GM12878 (cell line): Measurements from ENCODE around the gene CTNNA3. TPM values are rescaled to one million over a fixed set of nuclear protein-coding genes. Genes with fewer than 3 reads are reported as not detected.

Experiments used
- ATAC-seq: fragments of 200-7000 bp; cut with Tn5 transposase; 3 replicates; pipeline ENCODE4 v1.9.1; 2020; ENCODE audit warnings: mild to moderate bottlenecking, moderate library complexity
- BruUV-seq: library from RNA; stranded (reverse); fragments of 400-500 nt; replicated peaks from 2 replicates; lab custom pipeline; 2021; lab: Mats Ljungman, UMichigan
- CTCF ChIA-PET: fragments of 300-600 bp; sonication (Branson Sonifier 250); formaldehyde crosslinking; extraction: SDS; loops from one replicate; lab custom pipeline; 2021; ENCODE audit warnings: inconsistent platforms; lab: Yijun Ruan, JAX
- POLR2A ChIA-PET: fragments of 350-600 bp; formaldehyde crosslinking; extraction: SDS; loops from one replicate; lab custom pipeline; 2021; ENCODE audit warnings: inconsistent platforms; lab: Charles Lee
- RAD21 ChIA-PET: fragments of 300-600 bp; sonication (Branson Sonifier 250); formaldehyde crosslinking; loops from one replicate; lab custom pipeline; 2023; ENCODE audit warnings: antibody characterized with exemption; ENCODE audit not compliant: unreplicated experiment; lab: Charles Lee
- SMC1A ChIA-PET: fragments of 300-600 bp; sonication (Branson Sonifier 250); formaldehyde crosslinking; loops from one replicate; lab custom pipeline; 2023; ENCODE audit not compliant: unreplicated experiment, uncharacterized antibody; lab: Charles Lee
- DNase-seq: peaks from one replicate; pipeline ENCODE4 v3.0.0-alpha.2; 2011; ENCODE audit warnings: low read depth, low spot score
- FAIRE-seq: peaks from 3 replicates; lab custom pipeline; 2011; peaks lifted over from hg19 to GRCh38; lab: Jason Lieb, UNC
- H2AFZ ChIP-seq: 2 replicates; pipeline ENCODE4 v1.6.0; 2011; ENCODE audit warnings: low read depth, low read length, control low read depth; ENCODE audit not compliant: control insufficient read depth
- H3K27ac ChIP-seq: 2 replicates; pipeline ENCODE4 v1.5.1; 2011; ENCODE audit warnings: control low read depth; ENCODE audit not compliant: control insufficient read depth, insufficient read depth
- H3K27me3 ChIP-seq, 2 experiments: replicated peaks in 1 of 2; 2 replicates each; pipeline versions ENCODE4 v1.6.0 to v1.6.1; 2011; ENCODE audit warnings: low read length in 1 of 2; ENCODE audit not compliant: control insufficient read depth in 2 of 2, insufficient read depth in 2 of 2
- H3K36me3 ChIP-seq, 2 experiments: 2 replicates each; pipeline ENCODE4 v1.5.1; 2011; ENCODE audit warnings: low read length in 1 of 2; ENCODE audit not compliant: control insufficient read depth in 2 of 2, insufficient read depth in 2 of 2
- H3K4me1 ChIP-seq: 2 replicates; pipeline ENCODE4 v1.6.1; 2011; ENCODE audit warnings: mild to moderate bottlenecking, low read length, moderate library complexity, mixed read lengths; ENCODE audit not compliant: control insufficient read depth, insufficient read depth
- H3K4me2 ChIP-seq: 2 replicates; pipeline ENCODE4 v1.6.0; 2011; ENCODE audit warnings: control low read depth; ENCODE audit not compliant: control insufficient read depth, insufficient read depth
- H3K4me3 ChIP-seq: fragments of 200-600 bp; sonication (generic); 2 replicates; pipeline ENCODE4 v1.5.1; 2016
- H3K79me2 ChIP-seq: 2 replicates; pipeline ENCODE4 v1.6.0; 2011; ENCODE audit warnings: low read length; ENCODE audit not compliant: control insufficient read depth, insufficient read depth
- H3K9ac ChIP-seq: 2 replicates; pipeline ENCODE4 v1.8.0; 2011; ENCODE audit warnings: low read length, control low read depth, mixed read lengths; ENCODE audit not compliant: control insufficient read depth, insufficient read depth
- H3K9me3 ChIP-seq: replicated peaks from 3 replicates; pipeline ENCODE4 v1.5.1; 2011; ENCODE audit warnings: mild to moderate bottlenecking, low read length; ENCODE audit not compliant: control insufficient read depth, insufficient read depth
- H4K20me1 ChIP-seq: 2 replicates; pipeline ENCODE4 v1.6.0; 2011; ENCODE audit not compliant: control insufficient read depth, insufficient read depth
- BRCA1 ChIP-seq: IDR thresholded peaks from 2 replicates; pipeline ENCODE4 v1.6.1; 2011; ENCODE audit warnings: low read depth, low read length, improper control_type of control experiment
- HDAC6 ChIP-seq: fragments of 200-600 bp; sonication (generic); IDR thresholded peaks from one replicate; pipeline ENCODE4 v1.8.0; 2017; ENCODE audit warnings: antibody characterized with exemption; ENCODE audit not compliant: unreplicated experiment
- KDM1A ChIP-seq: fragments of 200-600 bp; sonication (generic); IDR thresholded peaks from 2 replicates; pipeline ENCODE4 v1.6.1; 2016; ENCODE audit warnings: borderline replicate concordance
- NFYA ChIP-seq: IDR thresholded peaks from 2 replicates; pipeline ENCODE4 v1.6.1; 2011; ENCODE audit warnings: low read depth, mild to moderate bottlenecking, low read length, improper control_type of control experiment, borderline replicate concordance
- PAX5 ChIP-seq: IDR thresholded peaks from 2 replicates; pipeline ENCODE4 v1.6.1; 2011; ENCODE audit warnings: low read depth, low read length, borderline replicate concordance
- RCOR1 ChIP-seq: conservative IDR thresholded peaks from 2 replicates; pipeline ENCODE4 v1.6.1; 2012; ENCODE audit warnings: low read depth, low read length, improper control_type of control experiment
- SP1 ChIP-seq: IDR thresholded peaks from one replicate; pipeline ENCODE4 v1.6.1; 2011; ENCODE audit warnings: low read depth, low read length
- ZNF217 ChIP-seq: fragments of 450-650 bp; IDR thresholded peaks from 2 replicates; pipeline ENCODE4 v1.6.1; 2017; ENCODE audit warnings: antibody characterized with exemption, mild to moderate bottlenecking
- ZZZ3 ChIP-seq: IDR thresholded peaks from 2 replicates; pipeline ENCODE4 v1.6.1; 2011; ENCODE audit warnings: low read depth; ENCODE audit not compliant: control insufficient read depth, insufficient read length
- WGBS: methylation state at CpG from one replicate; pipeline ENCODE4 v1.1.6; 2016; ENCODE audit warnings: low lambda C conversion rate; ENCODE audit not compliant: insufficient replicate concordance, insufficient coverage; ENCODE audit errors: missing lambda C conversion rate; 5-methylcytosine and 5-hydroxymethylcytosine counted together
- in situ Hi-C: fragments of 300-500 bp; cut with MboI; formaldehyde crosslinking; loops from 9 replicates; pipeline ENCODE4 v1.14.3; 2018; ENCODE audit warnings: mixed read lengths
- intact Hi-C: fragments of 100-400 bp; cut with micrococcal nuclease; formaldehyde crosslinking; loops from one replicate; pipeline ENCODE4 v1.14.2; 2022; ENCODE audit not compliant: unreplicated experiment
- polyA plus RNA-seq, 11 experiments: library from polyadenylated mRNA; depleted of rRNA in 4 of 11; unstranded in 6 of 11; stranded (reverse) in 5 of 11; fragments of >200 nt; fragmentation: Nextera tagmentation in 4 of 11; fragmentation: Illumina TruSeq in 1 of 11; extraction: Ambion mirVana in 4 of 11; extraction: Trizol in 1 of 11; gene quantifications; 1 replicate in 1 of 11; 2 replicates in 10 of 11; pipeline versions ENCODE4 v1.2.1 to v1.2.3, GENCODE V29; 2011 to 2016; ENCODE audit warnings: inconsistent platforms in 2 of 11, missing spikeins in 2 of 11, low read depth in 1 of 11
- total RNA-seq, 4 experiments: library from RNA; depleted of rRNA in 3 of 4; stranded (reverse); fragments of >200 nt in 3 of 4; fragmentation: Illumina TruSeq in 1 of 4; extraction: Trizol in 1 of 4; gene quantifications; 2 replicates each; pipeline versions ENCODE4 v1.2.1 to v1.2.3, GENCODE V29; 2013 to 2021
- TF ChIP-seq, protein P1 (sequence below): fragments of 450-650 bp; IDR thresholded peaks from 2 replicates; pipeline ENCODE4 v1.6.1; 2017; ENCODE audit warnings: mild to moderate bottlenecking
- TF ChIP-seq, protein P2 (sequence below): fragments of 450-650 bp; IDR thresholded peaks from 2 replicates; pipeline ENCODE4 v1.6.1; 2018; ENCODE audit warnings: borderline replicate concordance, mild to moderate bottlenecking; ENCODE audit not compliant: partially characterized antibody
- TF ChIP-seq, protein P3 (sequence below): fragments of 450-650 bp; formaldehyde crosslinking; IDR thresholded peaks from 2 replicates; pipeline ENCODE4 v1.5.0; 2022; ENCODE audit warnings: mild to moderate bottlenecking, missing genetic modification characterization

The CTNNA3 gene
- total and polyA plus RNA-seq, 10 of the 15 experiments (the other 5 are each of a cell fraction or from before 2014, with no cell fraction given): under 0.01 to 4.5 (median 0.22) TPM; not detected in 2

DNA sequence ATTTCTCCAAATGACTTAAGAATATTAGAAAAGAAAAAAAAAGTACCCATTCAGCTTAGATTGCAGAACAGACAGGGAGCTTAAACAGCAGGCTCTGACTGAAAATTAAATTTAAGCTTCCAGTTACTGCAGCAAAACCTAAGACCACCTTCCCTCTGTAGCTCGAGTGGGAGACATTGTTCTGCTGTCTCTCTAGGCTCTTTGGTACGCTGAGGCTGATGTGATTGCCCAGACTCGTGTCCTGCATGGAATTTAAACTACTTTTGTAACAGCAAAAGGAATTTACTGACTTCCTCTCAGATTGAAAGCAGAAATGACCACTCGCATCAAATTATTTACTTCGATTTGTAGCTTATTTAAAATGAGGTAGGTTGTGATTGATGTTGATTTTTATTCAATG lies 645.6 kb downstream of the CTNNA3 start:
- Histone ChIP-seq H4K20me1 (no peaks in the 10 kb centered on the region), H2AFZ (no peak overlapping the region)
- WGBS: 10% methylated on average over 5 of the region's 5 CpGs
- TF ChIP-seq, protein P1, sequence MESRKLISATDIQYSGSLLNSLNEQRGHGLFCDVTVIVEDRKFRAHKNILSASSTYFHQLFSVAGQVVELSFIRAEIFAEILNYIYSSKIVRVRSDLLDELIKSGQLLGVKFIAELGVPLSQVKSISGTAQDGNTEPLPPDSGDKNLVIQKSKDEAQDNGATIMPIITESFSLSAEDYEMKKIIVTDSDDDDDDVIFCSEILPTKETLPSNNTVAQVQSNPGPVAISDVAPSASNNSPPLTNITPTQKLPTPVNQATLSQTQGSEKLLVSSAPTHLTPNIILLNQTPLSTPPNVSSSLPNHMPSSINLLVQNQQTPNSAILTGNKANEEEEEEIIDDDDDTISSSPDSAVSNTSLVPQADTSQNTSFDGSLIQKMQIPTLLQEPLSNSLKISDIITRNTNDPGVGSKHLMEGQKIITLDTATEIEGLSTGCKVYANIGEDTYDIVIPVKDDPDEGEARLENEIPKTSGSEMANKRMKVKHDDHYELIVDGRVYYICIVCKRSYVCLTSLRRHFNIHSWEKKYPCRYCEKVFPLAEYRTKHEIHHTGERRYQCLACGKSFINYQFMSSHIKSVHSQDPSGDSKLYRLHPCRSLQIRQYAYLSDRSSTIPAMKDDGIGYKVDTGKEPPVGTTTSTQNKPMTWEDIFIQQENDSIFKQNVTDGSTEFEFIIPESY: no peak
- TF ChIP-seq ZZZ3 (no peak), ZNF217 (no peak), RCOR1 (no peak), PAX5 (no peak), SP1 (no peak), BRCA1 (no peak), KDM1A (no peak), HDAC6 (no peak), NFYA (no peak)
- TF ChIP-seq, protein P2, sequence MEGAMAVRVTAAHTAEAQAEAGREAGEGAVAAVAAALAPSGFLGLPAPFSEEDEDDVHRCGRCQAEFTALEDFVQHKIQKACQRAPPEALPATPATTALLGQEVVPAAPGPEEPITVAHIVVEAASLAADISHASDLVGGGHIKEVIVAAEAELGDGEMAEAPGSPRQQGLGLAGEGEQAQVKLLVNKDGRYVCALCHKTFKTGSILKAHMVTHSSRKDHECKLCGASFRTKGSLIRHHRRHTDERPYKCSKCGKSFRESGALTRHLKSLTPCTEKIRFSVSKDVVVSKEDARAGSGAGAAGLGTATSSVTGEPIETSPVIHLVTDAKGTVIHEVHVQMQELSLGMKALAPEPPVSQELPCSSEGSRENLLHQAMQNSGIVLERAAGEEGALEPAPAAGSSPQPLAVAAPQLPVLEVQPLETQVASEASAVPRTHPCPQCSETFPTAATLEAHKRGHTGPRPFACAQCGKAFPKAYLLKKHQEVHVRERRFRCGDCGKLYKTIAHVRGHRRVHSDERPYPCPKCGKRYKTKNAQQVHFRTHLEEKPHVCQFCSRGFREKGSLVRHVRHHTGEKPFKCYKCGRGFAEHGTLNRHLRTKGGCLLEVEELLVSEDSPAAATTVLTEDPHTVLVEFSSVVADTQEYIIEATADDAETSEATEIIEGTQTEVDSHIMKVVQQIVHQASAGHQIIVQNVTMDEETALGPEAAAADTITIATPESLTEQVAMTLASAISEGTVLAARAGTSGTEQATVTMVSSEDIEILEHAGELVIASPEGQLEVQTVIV: no peak
- TF ChIP-seq, protein P3, sequence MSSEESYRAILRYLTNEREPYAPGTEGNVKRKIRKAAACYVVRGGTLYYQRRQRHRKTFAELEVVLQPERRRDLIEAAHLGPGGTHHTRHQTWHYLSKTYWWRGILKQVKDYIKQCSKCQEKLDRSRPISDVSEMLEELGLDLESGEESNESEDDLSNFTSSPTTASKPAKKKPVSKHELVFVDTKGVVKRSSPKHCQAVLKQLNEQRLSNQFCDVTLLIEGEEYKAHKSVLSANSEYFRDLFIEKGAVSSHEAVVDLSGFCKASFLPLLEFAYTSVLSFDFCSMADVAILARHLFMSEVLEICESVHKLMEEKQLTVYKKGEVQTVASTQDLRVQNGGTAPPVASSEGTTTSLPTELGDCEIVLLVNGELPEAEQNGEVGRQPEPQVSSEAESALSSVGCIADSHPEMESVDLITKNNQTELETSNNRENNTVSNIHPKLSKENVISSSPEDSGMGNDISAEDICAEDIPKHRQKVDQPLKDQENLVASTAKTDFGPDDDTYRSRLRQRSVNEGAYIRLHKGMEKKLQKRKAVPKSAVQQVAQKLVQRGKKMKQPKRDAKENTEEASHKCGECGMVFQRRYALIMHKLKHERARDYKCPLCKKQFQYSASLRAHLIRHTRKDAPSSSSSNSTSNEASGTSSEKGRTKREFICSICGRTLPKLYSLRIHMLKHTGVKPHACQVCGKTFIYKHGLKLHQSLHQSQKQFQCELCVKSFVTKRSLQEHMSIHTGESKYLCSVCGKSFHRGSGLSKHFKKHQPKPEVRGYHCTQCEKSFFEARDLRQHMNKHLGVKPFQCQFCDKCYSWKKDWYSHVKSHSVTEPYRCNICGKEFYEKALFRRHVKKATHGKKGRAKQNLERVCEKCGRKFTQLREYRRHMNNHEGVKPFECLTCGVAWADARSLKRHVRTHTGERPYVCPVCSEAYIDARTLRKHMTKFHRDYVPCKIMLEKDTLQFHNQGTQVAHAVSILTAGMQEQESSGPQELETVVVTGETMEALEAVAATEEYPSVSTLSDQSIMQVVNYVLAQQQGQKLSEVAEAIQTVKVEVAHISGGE: no peak
- TF ChIP-seq, all 136 proteins: peak for 0
- Histone ChIP-seq H3K27me3 (no peaks in the 10 kb centered on the region), H3K9ac (no peak overlapping the region), H3K9me3 (no peaks in the 10 kb centered on the region), H3K27ac (no peak overlapping the region), H3K4me3 (no peak overlapping the region), H3K4me2 (no peak overlapping the region), H3K4me1 (no peaks in the 10 kb centered on the region), H3K36me3 (no peaks in the 10 kb centered on the region), H3K79me2 (no peaks in the 10 kb centered on the region)
- intact Hi-C loops (no loop called here), in situ Hi-C loops (no loop called here)
- SMC1A ChIA-PET: interaction anchor here (1.1 to 1.3 kb wide), 2 partner anchors 12 to 15 kb away, joined by 3 to 4 read pairs; no protein-coding TSS in a partner anchor
- no TSS peak for BruUV-seq
- POLR2A ChIA-PET: no interaction called here
- FAIRE-seq: no peak
- DNase-seq: no peak
- CTCF ChIA-PET: no interaction called here
- RAD21 ChIA-PET: interaction anchor here (1.0 kb wide), 1 partner anchor 98 kb away, joined by 3 read pairs; no protein-coding TSS in a partner anchor
- no peak for ATAC-seq
